Measurements from ENCODE around the gene SPATS2L. TPM values are rescaled to one million over a fixed set of nuclear protein-coding genes. Genes with fewer than 3 reads are reported as not detected.

SPATS2L gene, protein sequence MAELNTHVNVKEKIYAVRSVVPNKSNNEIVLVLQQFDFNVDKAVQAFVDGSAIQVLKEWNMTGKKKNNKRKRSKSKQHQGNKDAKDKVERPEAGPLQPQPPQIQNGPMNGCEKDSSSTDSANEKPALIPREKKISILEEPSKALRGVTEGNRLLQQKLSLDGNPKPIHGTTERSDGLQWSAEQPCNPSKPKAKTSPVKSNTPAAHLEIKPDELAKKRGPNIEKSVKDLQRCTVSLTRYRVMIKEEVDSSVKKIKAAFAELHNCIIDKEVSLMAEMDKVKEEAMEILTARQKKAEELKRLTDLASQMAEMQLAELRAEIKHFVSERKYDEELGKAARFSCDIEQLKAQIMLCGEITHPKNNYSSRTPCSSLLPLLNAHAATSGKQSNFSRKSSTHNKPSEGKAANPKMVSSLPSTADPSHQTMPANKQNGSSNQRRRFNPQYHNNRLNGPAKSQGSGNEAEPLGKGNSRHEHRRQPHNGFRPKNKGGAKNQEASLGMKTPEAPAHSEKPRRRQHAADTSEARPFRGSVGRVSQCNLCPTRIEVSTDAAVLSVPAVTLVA
- total RNA-seq (0.36 and 0.44 TPM in 2 replicates), polyA plus RNA-seq (0.13 and 0.27 TPM in 2 replicates), polyA minus RNA-seq (0.14 and 1.6 TPM in 2 replicates)
- total RNA-seq (2013) = 5.0 TPM

DNA sequence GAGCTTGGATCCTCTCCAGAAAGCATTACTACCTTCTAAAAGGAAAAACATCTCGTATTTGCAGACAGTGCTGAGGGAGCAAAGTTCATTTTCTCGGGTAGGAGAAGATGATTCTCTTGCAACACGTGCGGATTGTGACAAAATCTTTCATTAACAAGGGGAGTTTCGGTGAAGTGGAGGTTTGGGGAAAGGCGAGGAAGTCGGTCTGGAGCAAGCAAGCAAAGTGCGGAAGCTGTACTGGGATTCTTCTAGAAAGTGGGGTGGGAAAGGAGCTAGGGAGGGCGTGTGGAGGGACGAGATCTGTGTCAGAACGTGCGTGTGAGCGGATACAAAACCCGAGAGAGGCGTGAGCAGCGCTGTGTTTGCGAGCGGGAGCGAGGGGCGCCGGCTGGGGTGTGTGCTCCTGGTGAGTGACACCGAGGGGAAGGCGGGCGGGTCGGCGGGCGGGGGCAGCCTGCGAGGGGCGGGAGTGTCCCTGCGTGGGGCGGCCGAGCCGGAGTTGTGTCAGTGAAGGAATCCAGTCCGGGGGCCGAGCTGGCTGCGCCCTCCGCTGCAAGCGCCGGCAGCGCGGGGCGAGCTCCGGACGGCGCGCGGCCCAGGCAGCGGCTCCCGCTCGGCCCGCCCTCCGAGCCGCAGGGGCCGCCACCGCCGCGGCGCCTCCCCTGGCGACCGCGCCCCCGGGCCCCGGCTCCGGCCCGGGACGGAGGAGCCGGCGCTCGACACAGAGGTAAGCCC, at the start of gene SPATS2L:
Gene SPATS2L, plus strand, starts transcription at position 498 of the 735 bp plus-strand sequence. CDS start 82,552 bp downstream, outside the sequence.
- Mint-ChIP-seq H3K27me3 (peaks cover 62% of the 10 kb centered on the region), H3K4me3 (peak within 1 kb of the TSS; percentile 91), H3K27ac (peak within 1 kb of the TSS; percentile 24), H3K9me3 (ENCODE audit: insufficient read depth) (no peaks in the 10 kb centered on the region), H3K4me1 (peaks cover 14% of the 10 kb centered on the region)
- peak; percentile 31 for DNase-seq
- Histone ChIP-seq H3K4me1 (ENCODE audit: control insufficient read depth in 2 of 2, insufficient read depth in 2 of 2, low read length in 2 of 2) (peaks cover 11 to 12% of the 10 kb centered on the region in 2 donors), H3K9ac (ENCODE audit: low read length) (peak within 1 kb of the TSS; percentile 55), H3K4me2 (replicated peaks; ENCODE audit: low read depth, low read length, poor library complexity, severe bottlenecking) (peak within 1 kb of the TSS; percentile 83), H3K36me3 (replicated peaks in 1 of 2; ENCODE audit: control extremely low read depth in 1 of 2, control insufficient read depth in 1 of 2, extremely low read depth in 1 of 2, insufficient read depth in 2 of 2, low read length in 1 of 2) (no peaks in the 10 kb centered on the region), H2AFZ (ENCODE audit: insufficient read depth, low read depth, low read length, poor library complexity, severe bottlenecking) (peak within 1 kb of the TSS; percentile 68), H3K27ac (ENCODE audit: low read length in 2 of 2) (no peak within 1 kb of the TSS), H3K27me3 (replicated peaks in 1 of 4; ENCODE audit: control extremely low read depth in 1 of 4, control insufficient read depth in 3 of 4, insufficient read depth in 4 of 4, low read length in 3 of 4) (peaks cover 0 to 21% (median 17%) of the 10 kb centered on the region in 4 experiments), H3K79me2 (ENCODE audit: control insufficient read depth, insufficient read depth, low read length) (no peaks in the 10 kb centered on the region), H4K20me1 (ENCODE audit: control insufficient read depth, insufficient read depth, low read length, poor library complexity, severe bottlenecking) (no peaks in the 10 kb centered on the region), H3K9me3 (ENCODE audit: control extremely low read depth in 1 of 3, control insufficient read depth in 2 of 3, insufficient read depth in 1 of 3, low read length in 2 of 3) (no peaks in the 10 kb centered on the region), H3K4me3 (ENCODE audit: control extremely low read depth in 1 of 5, extremely low read depth in 1 of 5, insufficient read depth in 1 of 5, low read depth in 2 of 5, low read length in 4 of 5) (peak within 1 kb of the TSS; percentile 19 to 50 (median 45))
- WGBS (ENCODE audit: insufficient coverage) = under 1% methylated on average over 67 of the region's 69 CpGs
- peak; percentile 17 for ATAC-seq (ENCODE audit: low read depth)
- intact Hi-C loops (cut with micrococcal nuclease) = no loop called here
- POLR2A ChIA-PET = no interaction called here
- TF ChIP-seq EZH2 (IDR thresholded peaks at IDR 0.05; ENCODE audit: borderline replicate concordance, insufficient read depth, low read depth, low read length, poor library complexity, severe bottlenecking) = no peak
- TF ChIP-seq, protein P1, sequence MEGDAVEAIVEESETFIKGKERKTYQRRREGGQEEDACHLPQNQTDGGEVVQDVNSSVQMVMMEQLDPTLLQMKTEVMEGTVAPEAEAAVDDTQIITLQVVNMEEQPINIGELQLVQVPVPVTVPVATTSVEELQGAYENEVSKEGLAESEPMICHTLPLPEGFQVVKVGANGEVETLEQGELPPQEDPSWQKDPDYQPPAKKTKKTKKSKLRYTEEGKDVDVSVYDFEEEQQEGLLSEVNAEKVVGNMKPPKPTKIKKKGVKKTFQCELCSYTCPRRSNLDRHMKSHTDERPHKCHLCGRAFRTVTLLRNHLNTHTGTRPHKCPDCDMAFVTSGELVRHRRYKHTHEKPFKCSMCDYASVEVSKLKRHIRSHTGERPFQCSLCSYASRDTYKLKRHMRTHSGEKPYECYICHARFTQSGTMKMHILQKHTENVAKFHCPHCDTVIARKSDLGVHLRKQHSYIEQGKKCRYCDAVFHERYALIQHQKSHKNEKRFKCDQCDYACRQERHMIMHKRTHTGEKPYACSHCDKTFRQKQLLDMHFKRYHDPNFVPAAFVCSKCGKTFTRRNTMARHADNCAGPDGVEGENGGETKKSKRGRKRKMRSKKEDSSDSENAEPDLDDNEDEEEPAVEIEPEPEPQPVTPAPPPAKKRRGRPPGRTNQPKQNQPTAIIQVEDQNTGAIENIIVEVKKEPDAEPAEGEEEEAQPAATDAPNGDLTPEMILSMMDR (IDR thresholded peaks at IDR 0.05) = no peak
- CTCF ChIA-PET = no interaction called here
